ENCODE data around the gene FAM236C. TPM values are rescaled to one million over a fixed set of nuclear protein-coding genes. Genes with fewer than 3 reads are reported as not detected.
"Not testable (repeated sequence)": the region's sequence is repeated elsewhere in the genome, so short reads cannot be mapped to it uniquely, and the experiment has no call there.

Gene FAM236C
- not detected for total RNA-seq (ENCODE audit: insufficient read depth, low replicate concordance)

GRCh38 chrX:72912315-72912714 is at the start of gene FAM236C:
FAM236C (plus strand) TSS chrX:72912615; CDS start chrX:72912715, 100 bp downstream.
- not testable (repeated sequence) for DNase-seq (ENCODE audit: low spot score)

GRCh38 chrX:72882898-72883297 is 29.5 kb upstream of the FAM236C start:
- not testable (repeated sequence) for DNase-seq (ENCODE audit: low spot score)

GRCh38 chrX:72889740-72890139 is 22.7 kb upstream of the FAM236C start:
- DNase-seq (ENCODE audit: low spot score), result not testable (repeated sequence)

GRCh38 chrX:72916096-72916495 is 3.7 kb downstream of the FAM236C start:
- not testable (repeated sequence) for DNase-seq (ENCODE audit: low spot score)

GRCh38 chrX:72932283-72932682 is 19.9 kb downstream of the FAM236C start:
- DNase-seq (ENCODE audit: low spot score), result not testable (repeated sequence)

- DNase-seq (ENCODE audit: low spot score), result not testable (repeated sequence)
Observed at GRCh38 chrX:72936455-72936854, 24.0 kb downstream of the FAM236C start.

- DNase-seq (ENCODE audit: low spot score), result not testable (repeated sequence)
Observed at GRCh38 chrX:72936882-72937455, 24.6 kb downstream of the FAM236C start.

GRCh38 chrX:72937906-72938305 is 25.5 kb downstream of the FAM236C start, which contains the start of gene FAM236A:
FAM236A (plus strand) TSS chrX:72938206; CDS start chrX:72938263, 57 bp downstream.
- not testable (repeated sequence) for DNase-seq (ENCODE audit: low spot score)

GRCh38 chrX:72942272-72942671 is 29.9 kb downstream of the FAM236C start:
- DNase-seq (ENCODE audit: low spot score), result not testable (repeated sequence)

- not testable (repeated sequence) for DNase-seq (ENCODE audit: low spot score)
Observed at GRCh38 chrX:72943035-72943818, 30.8 kb downstream of the FAM236C start.

GRCh38 chrX:72943819-72944169 is 31.4 kb downstream of the FAM236C start, which contains the start of gene DMRTC1:
DMRTC1 (minus strand) TSS chrX:72943837; CDS start chrX:72875694, 68,143 bp downstream.
- not testable (repeated sequence) for DNase-seq (ENCODE audit: low spot score)

GRCh38 chrX:72959971-72960370 is 47.6 kb downstream of the FAM236C start:
- not testable (repeated sequence) for DNase-seq (ENCODE audit: low spot score)

Other genes starting within 250 kb of the FAM236C start
- 1.7 TPM for gene PHKA1, start 198.3 kb upstream of the FAM236C start, total RNA-seq (ENCODE audit: insufficient read depth, low replicate concordance)
- 6.3 TPM for gene DMRTC1B, start 135.7 kb upstream of the FAM236C start, total RNA-seq (ENCODE audit: insufficient read depth, low replicate concordance)
- not detected for gene FAM236B, start 130.0 kb upstream of the FAM236C start, total RNA-seq (ENCODE audit: insufficient read depth, low replicate concordance)
- not detected for gene FAM236D, start 104.4 kb upstream of the FAM236C start, total RNA-seq (ENCODE audit: insufficient read depth, low replicate concordance)
- gene FAM236A, start 25.6 kb downstream of the FAM236C start, total RNA-seq (ENCODE audit: insufficient read depth, low replicate concordance), result not detected
- not detected for gene DMRTC1, start 31.2 kb downstream of the FAM236C start, total RNA-seq (ENCODE audit: insufficient read depth, low replicate concordance)
- 1.2 TPM for gene PABPC1L2B, start 90.3 kb downstream of the FAM236C start, total RNA-seq (ENCODE audit: insufficient read depth, low replicate concordance)
- gene PABPC1L2A, start 166.9 kb downstream of the FAM236C start, total RNA-seq (ENCODE audit: insufficient read depth, low replicate concordance), result not detected

Data from umbilical cord (tissue), 2 donors.